GM12875 (cell line): ENCODE results near the gene ZBTB24.

Source experiments
- H3K4me3 ChIP-seq: one replicate; pipeline ENCODE4 v1.5.1; 2011; ENCODE audit warnings: low read depth, low read length, control low read depth
- TF ChIP-seq, protein P1 (sequence below): IDR thresholded peaks from 2 replicates; pipeline ENCODE4 v1.5.1; 2011; ENCODE audit warnings: low read depth, mild to moderate bottlenecking, control low read depth, inconsistent platforms, low read length, moderate library complexity, borderline replicate concordance; ENCODE audit not compliant: insufficient read depth

ZBTB24 gene

DNA sequence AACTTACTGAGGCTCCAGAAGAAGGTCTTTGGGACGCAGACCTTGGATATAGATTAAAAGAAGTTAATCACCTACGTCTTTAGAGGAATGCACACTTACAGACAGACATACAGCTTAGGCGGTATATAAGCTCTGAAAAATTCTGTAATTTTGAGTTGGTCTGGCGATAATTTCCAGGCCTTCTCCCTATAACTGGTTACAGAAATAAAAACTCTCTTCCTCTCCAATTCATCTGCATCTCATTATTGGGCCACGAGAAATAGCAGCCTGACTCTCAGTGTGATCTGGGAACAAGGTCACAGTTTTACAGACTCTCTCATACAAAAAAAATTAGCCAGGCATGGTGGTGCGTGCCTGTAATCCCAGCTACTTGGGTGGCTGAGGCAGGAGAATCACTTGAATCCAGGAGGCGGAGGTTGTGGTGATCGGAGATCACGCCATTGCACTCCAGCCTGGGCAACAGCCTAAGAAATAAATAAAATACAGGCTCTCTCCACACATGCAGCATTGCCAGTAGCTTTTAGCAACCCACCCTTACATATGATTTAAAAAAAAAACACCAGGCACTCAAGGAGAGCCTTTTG lies 4.7 kb downstream of the ZBTB24 start:
- H3K4me3 ChIP-seq, result no peak overlapping the region
- TF ChIP-seq, protein P1, sequence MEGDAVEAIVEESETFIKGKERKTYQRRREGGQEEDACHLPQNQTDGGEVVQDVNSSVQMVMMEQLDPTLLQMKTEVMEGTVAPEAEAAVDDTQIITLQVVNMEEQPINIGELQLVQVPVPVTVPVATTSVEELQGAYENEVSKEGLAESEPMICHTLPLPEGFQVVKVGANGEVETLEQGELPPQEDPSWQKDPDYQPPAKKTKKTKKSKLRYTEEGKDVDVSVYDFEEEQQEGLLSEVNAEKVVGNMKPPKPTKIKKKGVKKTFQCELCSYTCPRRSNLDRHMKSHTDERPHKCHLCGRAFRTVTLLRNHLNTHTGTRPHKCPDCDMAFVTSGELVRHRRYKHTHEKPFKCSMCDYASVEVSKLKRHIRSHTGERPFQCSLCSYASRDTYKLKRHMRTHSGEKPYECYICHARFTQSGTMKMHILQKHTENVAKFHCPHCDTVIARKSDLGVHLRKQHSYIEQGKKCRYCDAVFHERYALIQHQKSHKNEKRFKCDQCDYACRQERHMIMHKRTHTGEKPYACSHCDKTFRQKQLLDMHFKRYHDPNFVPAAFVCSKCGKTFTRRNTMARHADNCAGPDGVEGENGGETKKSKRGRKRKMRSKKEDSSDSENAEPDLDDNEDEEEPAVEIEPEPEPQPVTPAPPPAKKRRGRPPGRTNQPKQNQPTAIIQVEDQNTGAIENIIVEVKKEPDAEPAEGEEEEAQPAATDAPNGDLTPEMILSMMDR, result no peak

DNA sequence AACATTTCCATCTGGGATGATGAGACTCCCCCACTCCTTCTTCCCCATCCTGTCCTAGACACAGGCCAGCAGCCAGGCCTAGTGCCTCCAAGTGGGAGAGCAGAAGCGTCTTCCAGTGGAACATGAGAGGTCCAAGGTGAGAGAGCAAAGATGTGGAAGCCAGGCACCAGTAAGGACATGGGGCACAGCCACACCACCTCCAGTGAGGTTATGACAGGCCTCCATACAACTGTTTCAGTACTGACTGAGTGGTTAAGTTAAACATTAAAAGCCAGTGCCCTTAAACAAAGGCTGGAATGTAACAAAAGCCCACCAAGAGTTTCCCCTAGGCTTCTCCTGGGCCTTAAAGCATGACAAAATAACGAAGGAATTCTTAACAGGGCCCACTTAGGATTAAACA lies 5.3 kb downstream of the ZBTB24 start:
- TF ChIP-seq, protein P1, result no peak
- no peak overlapping the region for H3K4me3 ChIP-seq

DNA sequence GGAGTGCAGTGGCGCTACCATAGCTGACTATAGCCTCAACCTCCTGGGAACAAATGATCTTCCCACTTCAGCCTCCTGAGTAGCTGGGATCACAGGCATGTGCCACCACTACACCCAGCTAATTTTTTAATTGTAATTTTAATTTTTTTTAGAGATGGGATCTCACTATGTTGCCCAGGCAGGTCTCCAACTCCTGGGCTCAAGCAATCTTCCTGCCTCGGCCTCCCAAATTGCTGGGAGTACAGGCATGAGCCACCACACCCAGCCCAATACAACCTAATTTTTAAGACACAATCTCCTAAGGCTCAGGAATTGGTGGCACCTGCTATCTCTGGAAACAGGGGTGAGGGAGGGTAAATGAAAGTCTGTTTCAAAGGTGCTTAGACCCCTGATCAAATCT lies 5.8 kb downstream of the ZBTB24 start:
- H3K4me3 ChIP-seq, result no peak overlapping the region
- TF ChIP-seq, protein P1, result no peak

- TF ChIP-seq, protein P1, result no peak
- no peak overlapping the region for H3K4me3 ChIP-seq
Observed at GRCh38 chr6:109475625-109476024, 7.4 kb downstream of the ZBTB24 start.

- no peak overlapping the region for H3K4me3 ChIP-seq
- TF ChIP-seq, protein P1, result no peak
Observed at GRCh38 chr6:109474995-109475394, 8.0 kb downstream of the ZBTB24 start.

GRCh38 chr6:109473120-109473519 lies 9.9 kb downstream of the ZBTB24 start:
- H3K4me3 ChIP-seq, result no peak overlapping the region
- TF ChIP-seq, protein P1, result no peak

DNA sequence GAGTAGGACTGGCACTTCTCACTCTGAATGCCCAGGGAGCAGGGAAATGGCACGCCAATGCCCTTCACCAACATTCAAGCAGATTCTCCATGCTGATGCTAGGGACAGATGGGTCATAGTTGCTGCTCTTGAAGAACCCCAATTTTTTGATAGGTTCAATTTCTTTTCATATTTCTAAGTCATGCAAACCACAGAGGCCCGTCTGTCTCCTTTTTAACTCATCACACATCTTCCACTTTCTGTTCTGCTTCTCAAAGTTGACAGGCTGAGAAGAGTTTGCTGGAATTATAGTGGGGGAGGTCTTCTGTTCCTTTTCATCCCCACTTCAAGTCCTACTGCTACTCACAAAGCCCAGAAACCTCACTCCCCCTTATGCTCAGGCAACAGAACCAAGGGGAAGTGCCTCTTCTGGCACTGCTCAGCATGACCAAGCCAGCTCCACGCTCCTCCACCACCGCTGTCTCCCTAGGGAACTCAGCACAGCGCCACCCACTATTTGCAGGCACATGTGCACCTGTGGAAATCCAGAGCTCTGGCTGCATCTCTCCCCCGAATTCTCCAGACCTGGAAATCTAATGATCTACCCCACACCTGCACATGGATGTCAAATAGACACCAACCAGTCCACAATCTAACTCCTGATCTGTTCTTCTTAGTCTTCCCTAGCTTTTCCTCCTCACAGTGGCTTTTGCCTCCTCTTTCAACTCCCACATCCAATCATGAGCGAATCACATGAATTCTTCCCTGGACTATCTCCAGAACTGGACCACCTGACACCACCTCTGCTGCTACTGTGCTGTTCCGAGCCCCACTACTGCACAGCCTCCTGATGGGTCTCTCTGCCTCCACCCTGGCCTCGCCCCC lies 10.7 kb downstream of the ZBTB24 start:
- H3K4me3 ChIP-seq, result no peak overlapping the region
- TF ChIP-seq, protein P1, result no peak
